H9 (cell line): Measurements from ENCODE around the gene OSBPL10. TPM values are rescaled to one million over a fixed set of nuclear protein-coding genes. Genes with fewer than 3 reads are reported as not detected.

ENCODE experiments used
- DNase-seq: peaks from one replicate; pipeline ENCODE4 v3.0.0-alpha.2; 2017
- H2AFZ ChIP-seq: one replicate; pipeline ENCODE4 v1.6.1; 2013; ENCODE audit warnings: mild to moderate bottlenecking, low read length, control low read depth, moderate library complexity
- H2AK5ac ChIP-seq: 2 replicates; pipeline ENCODE4 v1.6.1; 2013; ENCODE audit warnings: low read length, control low read depth, mixed read lengths; ENCODE audit not compliant: insufficient read length
- H2BK120ac ChIP-seq: one replicate; pipeline ENCODE4 v1.6.1; 2013; ENCODE audit warnings: low read depth, mild to moderate bottlenecking, low read length, control low read depth, inconsistent platforms; ENCODE audit not compliant: poor library complexity, severe bottlenecking
- H2BK12ac ChIP-seq: 2 replicates; pipeline ENCODE4 v1.6.1; 2013; ENCODE audit warnings: low read length, control low read depth, mixed read lengths, low read depth; ENCODE audit not compliant: insufficient read length
- H2BK15ac ChIP-seq: 2 replicates; pipeline ENCODE4 v1.6.1; 2013; ENCODE audit warnings: low read depth, low read length, control low read depth
- H2BK20ac ChIP-seq: one replicate; pipeline ENCODE4 v1.6.1; 2013; ENCODE audit warnings: low read depth, mild to moderate bottlenecking, low read length, control low read depth, inconsistent platforms; ENCODE audit not compliant: poor library complexity, severe bottlenecking
- H2BK5ac ChIP-seq: 2 replicates; pipeline ENCODE4 v1.6.1; 2013; ENCODE audit warnings: low read length, control low read depth, mixed read lengths; ENCODE audit not compliant: insufficient read length
- H3K14ac ChIP-seq: 2 replicates; pipeline ENCODE4 v1.6.1; 2013; ENCODE audit warnings: low read length, control low read depth; ENCODE audit not compliant: insufficient read depth
- H3K18ac ChIP-seq: 2 replicates; pipeline ENCODE4 v1.6.1; 2013; ENCODE audit warnings: low read depth, mild to moderate bottlenecking, mixed read lengths, low read length, control low read depth; ENCODE audit not compliant: insufficient read length
- H3K23ac ChIP-seq: 2 replicates; pipeline ENCODE4 v1.6.1; 2013; ENCODE audit warnings: low read length, control low read depth, mixed read lengths, low read depth; ENCODE audit not compliant: insufficient read length
- H3K23me2 ChIP-seq: 2 replicates; pipeline ENCODE4 v1.6.1; 2013; ENCODE audit warnings: low read depth, mild to moderate bottlenecking, mixed read lengths, low read length, control low read depth; ENCODE audit not compliant: insufficient read length, poor library complexity, severe bottlenecking
- H3K27ac ChIP-seq: 2 replicates; pipeline ENCODE4 v1.5.1; 2013; ENCODE audit warnings: low read length, control low read depth, mixed read lengths, low read depth; ENCODE audit not compliant: insufficient read length
- H3K27me3 ChIP-seq: 2 replicates; pipeline ENCODE4 v1.6.1; 2013; ENCODE audit warnings: low read length, control low read depth, inconsistent platforms; ENCODE audit not compliant: insufficient read depth
- H3K4ac ChIP-seq: 2 replicates; pipeline ENCODE4 v1.6.1; 2013; ENCODE audit warnings: low read depth, mild to moderate bottlenecking, control low read depth, inconsistent platforms, low read length, moderate library complexity
- H3K4me1 ChIP-seq: 2 replicates; pipeline ENCODE4 v1.6.1; 2013; ENCODE audit warnings: low read length, control low read depth, inconsistent platforms; ENCODE audit not compliant: insufficient read depth
- H3K4me2 ChIP-seq: 2 replicates; pipeline ENCODE4 v1.6.1; 2013; ENCODE audit warnings: low read length, control low read depth, mixed read lengths; ENCODE audit not compliant: insufficient read length, insufficient read depth
- H3K56ac ChIP-seq: 2 replicates; pipeline ENCODE4 v1.6.1; 2013; ENCODE audit warnings: low read depth, mild to moderate bottlenecking, mixed read lengths, low read length, control low read depth; ENCODE audit not compliant: insufficient read length
- H3K79me1 ChIP-seq: 2 replicates; pipeline ENCODE4 v1.6.1; 2013; ENCODE audit warnings: low read depth, mild to moderate bottlenecking, moderate library complexity, low read length, control low read depth, inconsistent platforms; ENCODE audit not compliant: insufficient read depth, poor library complexity, severe bottlenecking
- H3K79me2 ChIP-seq: 2 replicates; pipeline ENCODE4 v1.6.1; 2013; ENCODE audit warnings: low read length, control low read depth, inconsistent platforms; ENCODE audit not compliant: insufficient read depth
- H3K9ac ChIP-seq: 2 replicates; pipeline ENCODE4 v1.6.1; 2013; ENCODE audit warnings: low read length, control low read depth, mixed read lengths; ENCODE audit not compliant: insufficient read length; ENCODE audit errors: extremely low read depth
- H3K9me3 ChIP-seq: one replicate; pipeline ENCODE4 v1.6.1; 2013; ENCODE audit warnings: low read depth, low read length, inconsistent platforms; ENCODE audit not compliant: control insufficient read depth
- H3T11ph ChIP-seq: one replicate; pipeline ENCODE4 v1.6.1; 2013; ENCODE audit warnings: mild to moderate bottlenecking, low read length, control low read depth, inconsistent platforms
- H4K20me1 ChIP-seq: one replicate; pipeline ENCODE4 v1.6.1; 2013; ENCODE audit not compliant: control insufficient read depth, insufficient read length, insufficient read depth
- H4K5ac ChIP-seq: 2 replicates; pipeline ENCODE4 v1.6.1; 2013; ENCODE audit warnings: low read depth, mild to moderate bottlenecking, mixed read lengths, low read length, control low read depth; ENCODE audit not compliant: insufficient read length
- H4K8ac ChIP-seq: replicated peaks from 2 replicates; pipeline ENCODE4 v1.6.1; 2013; ENCODE audit warnings: low read length, control low read depth, mixed read lengths, low read depth; ENCODE audit not compliant: insufficient read length
- H4K91ac ChIP-seq: 2 replicates; pipeline ENCODE4 v1.6.1; 2013; ENCODE audit warnings: low read depth, mild to moderate bottlenecking, moderate library complexity, mixed read lengths, low read length, control low read depth; ENCODE audit not compliant: insufficient read length
- H3K27ac Mint-ChIP-seq, 3 experiments: 2 replicates in 2 of 3; 3 replicates in 1 of 3; pipeline ENCODE4 v1.8.0; 2020 to 2021; ENCODE audit warnings: mixed read lengths in 3 of 3, mild to moderate bottlenecking in 1 of 3, moderate library complexity in 1 of 3
- H3K27me3 Mint-ChIP-seq: 2 replicates; pipeline ENCODE4 v1.8.0; 2021; ENCODE audit warnings: low read depth, mild to moderate bottlenecking, moderate library complexity, mixed read lengths
- H3K36me3 Mint-ChIP-seq, 3 experiments: 2 replicates in 2 of 3; 3 replicates in 1 of 3; pipeline ENCODE4 v1.8.0; 2020 to 2021; ENCODE audit warnings: low read depth in 3 of 3, mixed read lengths in 3 of 3; ENCODE audit not compliant: insufficient read depth in 1 of 3
- H3K4me1 Mint-ChIP-seq, 2 experiments: 2 replicates each; pipeline ENCODE4 v1.8.0; 2020; ENCODE audit warnings: mixed read lengths in 2 of 2
- H3K4me3 Mint-ChIP-seq, 2 experiments: 2 replicates in 1 of 2; 3 replicates in 1 of 2; pipeline ENCODE4 v1.8.0; 2020 to 2021; ENCODE audit warnings: mild to moderate bottlenecking in 2 of 2, mixed read lengths in 2 of 2, moderate library complexity in 1 of 2
- H3K9me3 Mint-ChIP-seq, 2 experiments: 2 replicates in 1 of 2; 3 replicates in 1 of 2; pipeline ENCODE4 v1.8.0; 2020; ENCODE audit warnings: mild to moderate bottlenecking in 2 of 2, mixed read lengths in 2 of 2, moderate library complexity in 1 of 2
- WGBS: extraction: QIAGEN DNeasy Blood & Tissue Kit; methylation state at CpG from one replicate; pipeline ENCODE4 v1.1.7; 2013; ENCODE audit warnings: missing lambda C conversion rate, low lambda C conversion rate, mixed read lengths; ENCODE audit not compliant: insufficient read length; ENCODE audit errors: extremely low coverage; 5-methylcytosine and 5-hydroxymethylcytosine counted together
- total RNA-seq: library from RNA; stranded (reverse); gene quantifications from 2 replicates; pipeline ENCODE4 v1.2.1, GENCODE V29; 2021
- TF ChIP-seq, protein P1 (sequence below): fragments of 200-600 bp; sonication (generic); conservative IDR thresholded peaks from 3 replicates; pipeline ENCODE4 v1.8.0; 2021; ENCODE audit warnings: antibody characterized with exemption, mild to moderate bottlenecking

The OSBPL10 gene
- total RNA-seq, 1 experiment from 2014 or later, result 42.7 TPM

DNA sequence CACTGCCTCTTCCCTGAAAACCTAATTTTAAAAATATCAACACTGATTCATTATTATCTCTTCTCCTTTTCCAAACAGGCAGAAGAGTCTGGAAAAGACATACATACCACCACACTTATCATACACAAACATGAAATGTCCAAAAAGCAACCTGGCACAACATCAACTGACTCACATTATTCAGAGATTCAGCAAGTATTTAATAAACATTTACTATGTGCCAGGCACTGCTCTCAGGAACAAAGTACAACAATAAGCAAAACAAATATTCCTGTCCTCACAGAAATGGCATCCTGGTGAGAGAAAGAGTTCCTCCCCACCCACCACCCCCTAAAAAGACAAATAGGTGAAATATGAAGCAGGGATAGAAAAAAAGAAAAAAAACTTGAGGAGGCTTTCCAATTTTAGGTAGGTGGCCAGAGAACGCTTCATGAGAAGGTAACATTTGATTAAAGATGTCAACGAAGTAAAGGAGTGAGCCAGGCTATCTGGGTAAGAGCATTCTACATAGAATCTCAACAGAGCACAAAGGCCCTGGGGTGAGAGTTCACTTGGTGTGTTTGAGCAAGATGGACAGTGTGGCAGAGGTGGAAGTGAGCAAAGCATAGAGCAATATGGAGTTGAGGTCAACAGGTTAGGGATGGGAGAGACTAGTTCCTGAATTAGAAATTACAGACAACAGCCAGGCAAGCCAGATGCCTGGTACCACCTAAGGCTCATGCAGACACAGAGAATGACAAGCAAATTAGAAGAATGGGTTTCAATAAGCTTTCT is 141.7 kb downstream of the OSBPL10 start:
- no peak overlapping the region for H3K4me3 Mint-ChIP-seq

More for the DNA sequence above, 141.7 kb downstream of the OSBPL10 start:
- Histone ChIP-seq H4K8ac (no peak overlapping the region), H3K27ac (no peak overlapping the region), H3K4me1 (peaks cover 11% of the 10 kb centered on the region), H4K5ac (no peak overlapping the region), H2BK20ac (no peak overlapping the region), H3T11ph (no peak overlapping the region), H3K79me2 (peaks cover 4% of the 10 kb centered on the region; the same call in 1 of the 2 replicates), H4K20me1 (no peaks in the 10 kb centered on the region), H3K9me3 (no peaks in the 10 kb centered on the region), H3K23ac (no peak overlapping the region), H3K4ac (no peak overlapping the region), H3K14ac (no peak overlapping the region), H2BK15ac (no peak overlapping the region), H2AFZ (no peak overlapping the region), H3K79me1 (no peaks in the 10 kb centered on the region), H2BK120ac (no peak overlapping the region), H3K56ac (no peak overlapping the region), H4K91ac (no peak overlapping the region), H3K9ac (no peak overlapping the region), H3K4me2 (no peak overlapping the region), H2AK5ac (no peak overlapping the region), H2BK5ac (no peak overlapping the region), H3K18ac (no peak overlapping the region), H3K23me2 (no peaks in the 10 kb centered on the region), H2BK12ac (no peak overlapping the region), H3K27me3 (no peaks in the 10 kb centered on the region)
- Mint-ChIP-seq H3K27ac (peak overlapping the region in 1 of 3 experiments; percentile 8; a peak in 2 of 7 replicates), H3K36me3 (peaks cover 3 to 4% (median 3%) of the 10 kb centered on the region in 3 experiments; a peak in 4 of 7 replicates), H3K27me3 (no peaks in the 10 kb centered on the region), H3K9me3 (no peaks in the 10 kb centered on the region), H3K4me1 (peaks cover 41 to 42% of the 10 kb centered on the region in 2 experiments)
- no peak for DNase-seq
- TF ChIP-seq, protein P1, sequence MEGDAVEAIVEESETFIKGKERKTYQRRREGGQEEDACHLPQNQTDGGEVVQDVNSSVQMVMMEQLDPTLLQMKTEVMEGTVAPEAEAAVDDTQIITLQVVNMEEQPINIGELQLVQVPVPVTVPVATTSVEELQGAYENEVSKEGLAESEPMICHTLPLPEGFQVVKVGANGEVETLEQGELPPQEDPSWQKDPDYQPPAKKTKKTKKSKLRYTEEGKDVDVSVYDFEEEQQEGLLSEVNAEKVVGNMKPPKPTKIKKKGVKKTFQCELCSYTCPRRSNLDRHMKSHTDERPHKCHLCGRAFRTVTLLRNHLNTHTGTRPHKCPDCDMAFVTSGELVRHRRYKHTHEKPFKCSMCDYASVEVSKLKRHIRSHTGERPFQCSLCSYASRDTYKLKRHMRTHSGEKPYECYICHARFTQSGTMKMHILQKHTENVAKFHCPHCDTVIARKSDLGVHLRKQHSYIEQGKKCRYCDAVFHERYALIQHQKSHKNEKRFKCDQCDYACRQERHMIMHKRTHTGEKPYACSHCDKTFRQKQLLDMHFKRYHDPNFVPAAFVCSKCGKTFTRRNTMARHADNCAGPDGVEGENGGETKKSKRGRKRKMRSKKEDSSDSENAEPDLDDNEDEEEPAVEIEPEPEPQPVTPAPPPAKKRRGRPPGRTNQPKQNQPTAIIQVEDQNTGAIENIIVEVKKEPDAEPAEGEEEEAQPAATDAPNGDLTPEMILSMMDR, result no peak
- WGBS, result no CpG with 5 or more reads among the region's 2 CpGs
